Effector memory CD4-positive, alpha-beta T cell (primary cell): ENCODE results near the gene SIK3.

Source experiments
- DNase-seq, 3 donors: peaks; one replicate each; pipeline ENCODE4 v3.0.0-alpha.2; 2020
- H3K27ac ChIP-seq: 2 replicates; pipeline ENCODE4 v1.7.0; 2013; ENCODE audit warnings: mild to moderate bottlenecking, low read length, moderate library complexity; ENCODE audit not compliant: insufficient read depth, poor library complexity, severe bottlenecking
- H3K27me3 ChIP-seq: replicated peaks from 2 replicates; pipeline ENCODE4 v1.7.0; 2013; ENCODE audit warnings: mild to moderate bottlenecking, low read length; ENCODE audit not compliant: insufficient read depth, control insufficient read depth, poor library complexity, severe bottlenecking
- H3K36me3 ChIP-seq: 2 replicates; pipeline ENCODE4 v1.7.0; 2013; ENCODE audit warnings: mild to moderate bottlenecking, low read length, moderate library complexity; ENCODE audit not compliant: control insufficient read depth, insufficient read depth
- H3K4me1 ChIP-seq: 2 replicates; pipeline ENCODE4 v1.7.0; 2013; ENCODE audit warnings: low read length, mild to moderate bottlenecking; ENCODE audit not compliant: control insufficient read depth, insufficient read depth, poor library complexity, severe bottlenecking
- H3K4me3 ChIP-seq: 2 replicates; pipeline ENCODE4 v1.7.0; 2013; ENCODE audit warnings: low read length, low read depth, mild to moderate bottlenecking; ENCODE audit not compliant: insufficient read depth, poor library complexity, severe bottlenecking
- H3K9me3 ChIP-seq: 2 replicates; pipeline ENCODE4 v1.7.0; 2013; ENCODE audit warnings: mild to moderate bottlenecking, low read length, moderate library complexity; ENCODE audit not compliant: control insufficient read depth

The SIK3 gene

DNA sequence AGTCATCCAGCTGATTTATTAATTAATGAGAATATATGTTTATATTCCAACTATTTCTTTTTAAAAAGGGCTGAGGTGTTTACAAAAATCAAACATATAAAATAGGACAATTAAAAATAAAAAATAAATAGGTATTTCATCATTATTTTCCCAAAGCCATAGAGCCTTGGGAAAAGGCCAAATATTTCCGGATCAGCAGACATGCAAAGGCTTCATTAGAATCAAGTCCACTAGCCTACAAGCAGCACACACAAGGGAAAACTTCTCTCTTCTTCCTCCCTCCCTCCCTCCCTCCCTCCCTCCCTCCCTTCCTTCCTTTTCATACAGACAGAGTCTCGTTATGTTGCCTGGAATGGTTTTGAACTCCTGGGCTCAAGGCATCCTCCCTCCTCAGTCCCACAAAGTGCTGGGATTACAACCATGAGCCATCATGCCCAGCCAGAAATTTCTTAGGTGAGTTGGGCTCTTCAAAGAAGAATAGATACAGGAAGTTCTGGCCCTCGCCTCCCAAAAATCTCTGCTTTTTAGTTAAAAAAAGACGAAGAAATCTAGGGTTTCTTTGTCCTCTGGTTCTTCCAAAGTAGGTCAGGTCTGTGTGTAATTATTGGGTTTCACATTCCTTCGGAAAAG lies 121.2 kb downstream of the SIK3 start:
- no peaks in the 10 kb centered on the region for H3K9me3 ChIP-seq
- H3K27me3 ChIP-seq: no peaks in the 10 kb centered on the region
- no peak overlapping the region for H3K4me3 ChIP-seq
- no peak for DNase-seq
- no peak overlapping the region for H3K27ac ChIP-seq
- no peaks in the 10 kb centered on the region for H3K4me1 ChIP-seq
- no peaks in the 10 kb centered on the region for H3K36me3 ChIP-seq

DNA sequence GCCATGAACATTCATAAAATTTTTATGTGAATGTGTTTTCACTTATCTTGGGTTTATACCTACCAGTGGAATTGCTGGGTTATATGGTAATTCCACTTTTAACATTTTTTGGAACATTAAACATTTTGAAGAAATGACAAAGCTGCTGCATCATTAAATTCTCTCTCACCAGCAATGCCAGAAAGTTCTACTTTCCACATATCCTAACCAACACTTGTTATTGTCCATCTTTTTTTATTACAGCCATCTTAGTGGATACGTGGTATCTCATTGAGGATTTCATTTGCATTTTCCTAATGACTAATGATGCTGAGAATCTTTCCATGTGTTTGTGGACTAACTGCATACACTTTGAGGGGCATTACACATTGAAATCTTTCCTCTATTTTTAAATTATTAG lies 122.6 kb downstream of the SIK3 start:
- H3K9me3 ChIP-seq: no peaks in the 10 kb centered on the region
- H3K4me1 ChIP-seq: no peaks in the 10 kb centered on the region
- no peak overlapping the region for H3K27ac ChIP-seq
- no peaks in the 10 kb centered on the region for H3K27me3 ChIP-seq
- no peak for DNase-seq
- H3K4me3 ChIP-seq: no peak overlapping the region
- no peaks in the 10 kb centered on the region for H3K36me3 ChIP-seq

DNA sequence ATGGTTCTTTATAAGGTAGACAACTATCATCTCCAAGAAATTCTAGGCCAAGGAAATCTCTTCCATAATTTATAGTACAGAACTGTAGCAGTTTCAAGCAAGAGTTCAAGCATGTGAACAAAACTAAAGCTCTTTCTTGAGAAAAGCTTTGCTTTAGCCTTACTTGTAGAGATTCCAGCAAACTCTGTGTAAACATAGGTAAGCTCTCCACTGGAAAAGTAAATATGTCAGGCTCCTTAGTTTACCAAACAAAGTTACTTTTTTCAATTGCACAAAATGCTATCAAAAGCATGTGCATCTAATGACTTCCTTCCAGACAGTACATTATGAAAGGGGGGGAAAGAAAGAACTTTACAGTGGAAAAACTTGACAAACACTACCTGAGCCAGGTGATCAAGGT lies 125.0 kb downstream of the SIK3 start:
- H3K4me1 ChIP-seq: no peaks in the 10 kb centered on the region
- H3K27me3 ChIP-seq: no peaks in the 10 kb centered on the region
- no peak for DNase-seq
- H3K9me3 ChIP-seq: no peaks in the 10 kb centered on the region
- H3K4me3 ChIP-seq: no peak overlapping the region
- H3K36me3 ChIP-seq: no peaks in the 10 kb centered on the region
- no peak overlapping the region for H3K27ac ChIP-seq

DNA sequence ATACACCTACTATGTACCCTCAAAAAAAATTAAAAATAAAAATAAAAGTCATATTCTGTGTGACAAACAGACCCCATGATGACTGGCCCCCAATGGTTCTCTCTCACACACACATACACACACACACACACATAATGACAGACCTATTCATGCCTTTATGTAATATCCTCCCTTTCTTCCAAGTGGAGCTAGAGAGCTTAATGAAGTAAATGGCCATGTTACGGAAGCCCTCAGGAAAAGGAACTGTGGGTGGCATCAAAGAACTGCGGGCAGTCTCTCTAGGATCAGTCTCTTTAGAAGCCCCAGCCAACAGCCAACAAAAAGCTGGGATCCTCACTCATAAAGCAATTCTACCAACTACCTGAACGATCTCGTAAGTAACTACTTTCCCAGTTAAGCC lies 125.5 kb downstream of the SIK3 start:
- H3K9me3 ChIP-seq: no peaks in the 10 kb centered on the region
- no peak overlapping the region for H3K27ac ChIP-seq
- no peak for DNase-seq
- H3K36me3 ChIP-seq: no peaks in the 10 kb centered on the region
- no peak overlapping the region for H3K4me3 ChIP-seq
- H3K4me1 ChIP-seq: no peaks in the 10 kb centered on the region
- no peaks in the 10 kb centered on the region for H3K27me3 ChIP-seq

DNA sequence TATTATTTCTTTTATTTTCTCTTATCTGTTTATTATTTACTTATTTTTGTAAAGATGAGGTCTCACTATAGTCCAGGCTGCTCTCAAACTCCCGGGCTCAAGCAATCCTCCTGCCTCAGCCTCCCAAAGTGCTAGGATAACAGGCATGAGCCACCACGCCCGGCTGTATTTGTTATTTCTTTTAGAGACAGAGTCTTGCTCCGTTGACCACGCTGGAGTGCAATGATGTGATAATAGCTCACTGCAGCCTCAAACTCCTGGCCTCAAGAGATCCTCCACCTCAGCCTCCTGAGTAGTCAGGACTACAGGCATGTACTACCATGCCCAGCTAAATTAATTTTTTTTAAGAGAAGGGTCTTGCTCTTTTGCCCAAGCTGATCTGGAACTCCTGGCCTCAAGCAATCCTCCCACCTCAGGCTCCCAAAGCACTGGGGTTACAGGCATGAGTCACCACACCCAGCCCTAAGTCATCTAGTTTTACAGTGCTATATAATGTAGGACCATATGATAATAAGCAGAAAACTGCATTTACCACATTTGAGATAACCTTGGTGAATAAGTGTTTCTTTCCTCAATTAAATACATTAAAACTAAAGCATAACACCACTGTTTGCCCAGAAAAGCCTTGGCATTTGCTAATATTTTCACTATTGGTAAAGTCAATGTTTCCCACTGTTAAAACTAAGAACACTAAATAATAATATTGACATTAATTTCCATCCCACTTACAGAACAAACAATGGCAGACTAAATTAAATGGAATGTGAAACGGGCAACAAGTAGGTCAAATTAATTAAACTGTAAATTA lies 127.5 kb downstream of the SIK3 start:
- no peak overlapping the region for H3K27ac ChIP-seq
- H3K4me1 ChIP-seq: no peaks in the 10 kb centered on the region
- H3K36me3 ChIP-seq: no peaks in the 10 kb centered on the region
- no peaks in the 10 kb centered on the region for H3K9me3 ChIP-seq
- no peak for DNase-seq
- no peaks in the 10 kb centered on the region for H3K27me3 ChIP-seq
- H3K4me3 ChIP-seq: no peak overlapping the region

DNA sequence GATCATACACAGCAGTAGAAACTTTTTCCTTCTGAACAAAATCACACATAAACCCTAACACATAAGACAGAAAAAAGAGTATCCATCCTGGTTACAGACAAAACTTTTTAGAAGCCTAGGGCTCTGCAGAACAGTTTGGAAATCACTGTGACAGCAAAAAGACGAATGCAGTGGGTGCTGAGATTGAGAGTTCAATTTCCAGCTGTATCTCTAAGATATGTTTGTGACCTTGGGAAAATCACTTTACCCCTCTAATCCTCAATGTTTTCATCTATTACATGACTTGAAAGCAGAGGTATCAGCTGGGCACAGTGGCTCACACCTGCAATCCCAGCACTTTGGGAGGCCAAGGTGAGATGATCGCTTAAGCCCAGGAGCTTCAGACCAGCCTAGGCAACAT lies 128.5 kb downstream of the SIK3 start:
- Histone ChIP-seq H3K27ac (no peak overlapping the region), H3K27me3 (no peaks in the 10 kb centered on the region), H3K36me3 (no peaks in the 10 kb centered on the region), H3K4me3 (no peak overlapping the region), H3K9me3 (no peaks in the 10 kb centered on the region), H3K4me1 (no peaks in the 10 kb centered on the region)
- DNase-seq: no peak

DNA sequence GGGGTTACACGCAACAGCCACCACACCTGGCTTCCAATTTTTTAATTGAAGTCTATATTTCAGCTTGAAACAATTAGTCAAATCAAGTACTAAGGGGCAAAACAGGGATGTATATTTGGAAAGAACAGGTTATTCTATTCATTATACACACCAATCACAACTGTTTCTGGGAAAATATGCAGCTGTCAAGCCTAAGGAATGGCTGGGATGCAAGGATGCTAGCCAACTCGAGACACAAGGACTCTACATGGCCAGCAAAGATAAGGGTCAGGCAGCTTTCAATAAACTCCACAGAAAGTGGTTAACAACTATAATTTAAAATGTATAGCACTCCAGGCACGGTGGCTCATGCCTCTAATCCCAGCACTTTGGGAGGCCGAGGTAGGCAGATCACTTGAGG lies 134.0 kb downstream of the SIK3 start:
- Histone ChIP-seq H3K4me1 (no peaks in the 10 kb centered on the region), H3K4me3 (no peak overlapping the region), H3K9me3 (no peaks in the 10 kb centered on the region), H3K27me3 (no peaks in the 10 kb centered on the region), H3K27ac (no peak overlapping the region), H3K36me3 (no peaks in the 10 kb centered on the region)
- DNase-seq: no peak

DNA sequence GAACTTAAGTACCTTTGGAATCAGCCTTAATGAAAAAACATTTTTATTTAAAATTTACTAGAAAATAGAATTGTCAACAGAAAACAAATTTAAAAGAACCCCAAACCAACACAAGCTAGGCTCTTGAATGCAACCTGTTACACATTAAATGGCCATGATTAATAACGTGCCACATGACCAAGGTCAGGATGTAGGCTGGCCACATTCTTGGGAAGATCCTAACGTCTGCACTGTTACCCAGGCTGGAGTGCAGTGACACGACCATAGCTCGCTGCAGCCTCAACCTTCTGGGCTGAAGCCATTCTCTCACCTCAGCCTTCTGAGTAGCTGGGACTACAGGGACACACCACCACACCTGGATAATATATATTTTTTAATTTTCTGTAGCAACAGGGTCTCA lies 134.4 kb downstream of the SIK3 start:
- H3K27ac ChIP-seq: no peak overlapping the region
- H3K27me3 ChIP-seq: no peaks in the 10 kb centered on the region
- H3K4me1 ChIP-seq: no peaks in the 10 kb centered on the region
- H3K4me3 ChIP-seq: no peak overlapping the region
- H3K9me3 ChIP-seq: no peaks in the 10 kb centered on the region
- no peaks in the 10 kb centered on the region for H3K36me3 ChIP-seq
- no peak for DNase-seq

DNA sequence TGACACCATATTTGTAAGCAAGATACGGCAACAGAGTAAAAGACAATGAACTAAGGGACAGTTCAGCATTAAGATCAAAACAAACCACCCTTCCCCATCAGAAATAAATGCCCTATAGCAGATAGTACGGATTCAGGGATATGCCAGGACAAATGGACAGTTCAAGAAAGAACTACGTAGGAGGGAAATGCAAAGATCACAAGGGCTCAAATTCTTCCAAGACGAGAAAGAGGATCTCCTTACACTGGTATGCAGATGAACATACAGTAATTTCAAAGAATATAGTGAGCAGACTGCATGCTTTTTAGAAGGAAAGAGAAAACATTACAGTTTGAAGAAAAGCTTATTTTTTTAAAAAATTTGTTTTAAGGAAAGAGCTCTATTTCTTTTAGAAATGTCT lies 136.1 kb downstream of the SIK3 start:
- Histone ChIP-seq H3K4me1 (peaks cover 3% of the 10 kb centered on the region), H3K27me3 (no peaks in the 10 kb centered on the region), H3K36me3 (no peaks in the 10 kb centered on the region), H3K9me3 (no peaks in the 10 kb centered on the region), H3K4me3 (no peak overlapping the region), H3K27ac (no peak overlapping the region)
- no peak for DNase-seq

DNA sequence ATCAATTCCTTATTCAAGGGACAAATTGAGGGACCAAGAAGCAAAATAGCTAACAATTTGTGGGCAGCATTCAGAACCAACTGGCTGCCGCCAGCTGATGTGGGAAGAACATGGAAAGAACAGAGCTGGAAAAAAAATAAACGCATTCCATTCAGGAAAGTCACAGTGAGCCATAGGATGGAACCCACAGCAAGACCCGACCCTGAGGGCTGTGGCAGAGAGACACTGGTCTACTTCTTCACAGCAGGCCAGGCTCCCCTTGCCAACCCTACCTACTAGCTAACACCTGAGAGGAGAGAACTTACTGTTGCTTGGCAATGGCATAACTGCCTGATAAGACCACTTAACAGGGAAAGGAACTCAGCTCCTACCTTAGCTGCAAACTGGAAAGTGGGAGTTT lies 137.3 kb downstream of the SIK3 start:
- Histone ChIP-seq H3K36me3 (no peaks in the 10 kb centered on the region), H3K4me1 (peaks cover 5% of the 10 kb centered on the region), H3K27ac (no peak overlapping the region), H3K4me3 (no peak overlapping the region), H3K9me3 (no peaks in the 10 kb centered on the region), H3K27me3 (no peaks in the 10 kb centered on the region)
- DNase-seq: no peak
